NCI-H146 treated with DMSO at 0.1 percent for 48 hours (cell line): ENCODE data around the gene ASB13.

ENCODE experiments used
- DNase-seq: peaks from one replicate; lab custom pipeline; 2025; ENCODE audit not compliant: unreplicated experiment; lab: John Stamatoyannopoulos, UW

Gene ASB13

DNA sequence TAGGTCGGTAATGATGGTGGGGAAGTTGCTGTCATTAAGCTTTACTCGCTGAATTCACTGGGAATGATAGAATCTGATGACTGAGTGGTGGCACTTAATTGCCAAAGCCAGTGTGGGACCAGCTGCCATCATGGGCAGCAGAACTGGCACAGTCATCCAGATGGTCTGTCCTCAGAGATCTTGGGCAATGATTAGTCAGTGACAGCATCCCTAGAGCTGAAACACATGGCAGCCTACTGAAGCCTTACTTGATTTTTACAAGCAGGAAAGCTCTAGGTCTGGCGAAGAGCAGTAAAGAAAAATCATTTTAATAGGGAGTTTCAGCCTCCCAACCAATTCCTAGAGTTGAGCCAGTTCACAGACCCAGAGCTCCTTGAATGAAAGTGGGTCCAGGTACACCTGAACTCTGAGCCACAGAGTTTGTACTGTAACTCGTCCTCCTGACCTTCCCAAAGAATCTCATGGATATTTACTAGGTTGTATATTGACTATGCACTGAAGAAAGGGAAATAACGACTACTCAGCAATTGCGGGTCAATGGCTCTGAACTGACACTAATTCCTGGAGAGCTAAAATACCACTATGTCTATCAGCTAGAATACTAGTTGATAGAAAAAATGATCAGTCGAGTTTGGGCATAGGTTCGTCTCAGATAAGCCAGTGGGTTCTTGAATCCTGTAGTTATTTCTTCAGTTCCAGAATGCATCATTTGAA lies 4.4 kb upstream of the ASB13 start:
- DNase-seq: no peak

DNA sequence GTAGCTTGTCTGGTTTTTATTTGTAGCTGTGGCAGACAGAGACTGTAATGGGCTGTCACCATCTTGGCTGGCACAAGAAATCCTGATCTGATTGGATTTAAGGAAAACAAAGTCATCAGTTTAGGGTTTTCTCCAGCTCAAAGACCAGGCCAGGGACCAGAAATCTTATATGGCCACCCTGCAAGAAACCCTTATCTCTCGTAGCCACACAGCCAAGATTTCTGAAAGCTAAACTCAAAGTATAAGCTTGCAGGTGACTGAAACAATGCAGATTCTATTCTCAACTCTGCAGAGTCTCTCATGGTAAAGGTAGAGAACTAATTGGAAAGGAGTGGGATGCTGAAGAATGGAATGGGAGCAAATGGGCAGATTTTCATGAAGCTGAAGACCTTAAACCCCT lies 3.2 kb upstream of the ASB13 start:
- DNase-seq: no peak

DNA sequence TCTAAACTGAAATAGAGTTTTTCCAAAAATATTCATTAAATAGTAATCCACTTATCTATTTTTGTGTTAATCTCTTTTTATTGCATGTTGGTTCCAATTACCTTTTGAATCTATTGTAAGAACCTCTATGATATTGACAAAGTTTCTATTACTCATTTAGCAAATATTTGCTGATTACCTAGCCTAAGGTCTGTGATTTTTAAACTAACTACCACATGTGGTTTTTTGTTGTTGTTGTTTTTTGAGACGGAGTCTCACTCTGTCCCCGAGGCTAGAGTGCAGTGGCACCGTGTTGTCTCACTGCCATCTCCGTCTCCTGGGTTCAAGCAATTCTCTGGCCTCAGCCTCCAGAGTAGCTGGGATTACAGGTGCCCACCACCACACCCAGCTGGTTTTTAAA lies 2.0 kb upstream of the ASB13 start:
- DNase-seq: peak; percentile 20

DNA sequence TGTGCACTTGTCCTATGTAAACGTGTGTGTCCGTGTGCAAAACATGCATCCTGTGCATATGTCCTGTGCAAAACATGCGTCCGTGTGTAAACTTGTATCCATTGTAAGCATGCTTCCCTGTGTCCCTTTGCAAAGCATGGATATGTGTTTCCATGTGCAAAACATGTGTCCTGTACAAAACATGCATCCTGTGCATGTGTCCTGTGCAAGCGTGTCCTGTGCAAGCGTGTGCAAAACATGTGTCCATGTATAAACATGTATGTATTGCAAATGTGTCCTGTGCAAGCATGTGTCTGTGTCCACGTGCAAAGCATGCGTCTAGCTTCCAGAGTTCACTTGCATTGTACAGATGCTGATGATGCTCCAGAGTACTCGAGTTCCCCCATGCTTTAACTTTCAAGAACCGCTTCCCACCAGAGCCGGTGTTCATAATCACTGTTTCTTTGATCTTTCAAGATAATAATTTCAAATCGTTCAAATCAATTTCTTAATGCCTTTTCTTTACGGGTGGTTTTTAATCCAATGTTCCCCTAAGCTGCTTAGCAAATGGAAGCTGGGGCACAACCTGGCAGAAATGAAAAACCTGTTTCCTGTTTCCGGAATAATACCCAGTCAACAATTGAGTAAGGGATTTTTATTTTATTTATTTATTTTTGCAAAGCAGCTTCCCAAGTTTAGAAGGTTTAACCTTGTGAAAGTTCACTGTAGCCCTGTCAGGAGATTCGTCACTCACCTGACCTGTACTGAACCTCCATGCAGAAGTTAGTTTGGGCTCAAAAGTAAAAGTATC lies 641 bp upstream of the ASB13 start:
- DNase-seq: no peak

DNA sequence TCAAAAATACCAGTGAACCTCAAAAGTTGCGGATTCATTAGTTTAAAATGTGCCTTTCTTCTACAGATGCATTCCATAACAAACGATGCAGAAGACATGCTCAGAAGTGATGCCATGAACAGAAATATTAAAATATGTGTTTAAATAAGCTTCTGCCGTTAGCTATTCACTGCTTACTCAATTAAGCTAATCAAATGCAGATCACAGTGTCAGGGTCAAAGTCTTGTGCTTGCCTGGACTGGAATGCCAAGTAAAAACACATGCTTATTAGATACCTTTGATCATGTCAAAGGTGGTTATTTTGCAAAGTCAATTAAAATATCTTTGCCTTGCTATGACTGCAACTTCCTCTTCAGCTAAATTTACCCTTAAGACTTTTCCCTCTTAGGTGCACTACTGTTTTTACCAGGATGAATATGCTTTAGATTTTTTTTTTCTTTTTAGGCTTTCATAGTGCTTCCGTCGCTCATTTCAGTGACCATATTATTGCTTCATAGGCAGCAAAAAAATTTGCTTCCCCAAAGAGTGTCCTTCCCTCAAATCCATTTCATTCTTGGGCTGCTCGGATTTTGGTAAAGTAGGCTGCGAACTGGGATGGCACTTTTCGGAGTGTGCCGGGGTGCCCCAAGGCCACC lies 905 bp downstream of the ASB13 start:
- no peak for DNase-seq

DNA sequence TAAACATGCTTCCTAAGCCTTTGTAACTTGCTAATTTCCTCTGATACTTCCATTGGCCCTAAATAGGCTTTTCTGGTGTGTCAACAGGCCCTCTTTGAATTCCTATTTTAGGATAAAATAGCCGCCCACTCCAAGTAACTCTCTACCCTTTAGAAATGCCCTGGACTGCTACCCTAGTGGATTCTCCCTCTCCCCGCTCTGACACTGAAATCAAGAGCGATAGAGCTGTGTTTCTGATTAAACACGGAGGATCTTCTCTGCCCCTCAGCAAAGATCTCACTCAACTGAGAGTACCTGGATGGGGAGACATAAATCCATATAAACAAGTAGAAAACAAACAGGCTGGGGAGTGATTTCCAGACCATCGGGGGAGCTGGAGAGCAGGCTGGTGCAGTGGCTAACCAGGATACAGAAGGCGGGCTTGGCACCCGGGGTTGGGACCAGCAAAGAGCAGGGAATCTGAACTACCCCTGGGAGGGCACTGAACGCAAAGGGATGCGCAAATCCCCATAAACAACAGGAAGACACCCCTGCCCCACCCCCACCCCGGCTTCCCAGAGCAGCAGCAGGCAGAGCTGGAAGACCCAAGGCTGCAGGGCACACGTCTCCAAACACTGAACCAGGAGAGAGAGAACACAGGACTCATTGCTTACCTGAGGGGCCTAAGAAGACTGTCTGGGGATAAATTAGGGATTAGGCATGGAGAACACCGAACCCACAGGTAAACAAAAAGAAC lies 2.5 kb downstream of the ASB13 start:
- no peak for DNase-seq

DNA sequence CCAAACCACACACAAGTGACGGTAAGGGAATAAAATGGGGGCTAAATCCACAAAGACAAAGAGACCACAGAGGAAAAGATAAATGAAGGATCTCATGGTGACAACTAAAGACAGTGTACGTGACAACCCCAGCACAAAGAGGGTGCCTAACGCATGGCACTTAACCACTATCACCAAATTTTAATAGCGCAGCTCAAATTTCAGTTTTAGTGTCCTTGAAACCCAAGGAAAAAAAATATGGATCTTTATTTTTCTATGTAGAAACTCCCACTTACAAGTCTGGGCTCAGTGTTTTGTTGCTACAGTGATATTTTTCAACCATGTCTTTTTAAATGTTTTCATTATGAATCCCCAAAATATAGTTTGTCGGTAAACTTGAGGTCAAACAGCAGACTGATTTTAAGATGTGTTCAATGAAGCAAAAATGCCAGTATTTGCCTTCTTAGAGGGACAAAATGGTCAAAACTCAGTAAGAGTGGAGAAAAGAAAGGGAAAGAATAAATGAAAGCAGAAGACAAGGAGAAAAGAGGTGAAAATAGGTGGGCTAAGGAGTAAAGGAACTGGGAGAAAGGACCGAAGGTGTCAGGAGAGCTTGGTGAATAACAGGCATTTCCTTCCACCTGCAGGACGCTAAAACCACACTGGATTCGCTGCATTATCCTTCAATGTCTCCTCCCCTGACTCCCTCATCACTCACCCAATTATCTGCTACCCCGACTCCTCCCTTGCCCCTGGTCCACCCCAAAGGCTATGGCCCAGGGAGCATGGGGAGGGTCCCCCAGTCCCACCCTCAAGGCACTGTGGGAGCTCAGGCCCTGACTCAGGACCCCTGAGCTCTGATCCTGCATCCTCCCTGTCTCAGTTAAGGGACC lies 3.5 kb downstream of the ASB13 start:
- no peak for DNase-seq

DNA sequence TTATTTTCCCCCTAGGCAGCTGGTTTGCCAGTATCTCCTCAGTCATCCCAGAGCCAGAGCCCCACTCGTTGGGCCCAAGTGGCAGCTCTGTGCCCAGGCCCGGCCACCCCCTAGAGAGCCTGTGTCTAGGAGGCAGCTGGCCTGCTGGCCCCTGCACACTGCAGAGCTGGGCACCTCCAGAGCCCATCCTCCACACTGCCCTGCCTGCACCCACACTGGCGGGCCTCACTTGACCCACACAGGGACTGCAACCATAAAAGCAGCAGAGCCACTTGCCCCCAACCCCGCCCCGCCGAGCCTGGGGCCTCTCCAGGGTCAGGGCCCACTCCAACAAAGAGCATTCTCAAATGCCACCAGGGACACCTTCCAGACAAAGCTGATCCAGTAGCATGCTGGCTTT lies 5.4 kb downstream of the ASB13 start:
- no peak for DNase-seq

DNA sequence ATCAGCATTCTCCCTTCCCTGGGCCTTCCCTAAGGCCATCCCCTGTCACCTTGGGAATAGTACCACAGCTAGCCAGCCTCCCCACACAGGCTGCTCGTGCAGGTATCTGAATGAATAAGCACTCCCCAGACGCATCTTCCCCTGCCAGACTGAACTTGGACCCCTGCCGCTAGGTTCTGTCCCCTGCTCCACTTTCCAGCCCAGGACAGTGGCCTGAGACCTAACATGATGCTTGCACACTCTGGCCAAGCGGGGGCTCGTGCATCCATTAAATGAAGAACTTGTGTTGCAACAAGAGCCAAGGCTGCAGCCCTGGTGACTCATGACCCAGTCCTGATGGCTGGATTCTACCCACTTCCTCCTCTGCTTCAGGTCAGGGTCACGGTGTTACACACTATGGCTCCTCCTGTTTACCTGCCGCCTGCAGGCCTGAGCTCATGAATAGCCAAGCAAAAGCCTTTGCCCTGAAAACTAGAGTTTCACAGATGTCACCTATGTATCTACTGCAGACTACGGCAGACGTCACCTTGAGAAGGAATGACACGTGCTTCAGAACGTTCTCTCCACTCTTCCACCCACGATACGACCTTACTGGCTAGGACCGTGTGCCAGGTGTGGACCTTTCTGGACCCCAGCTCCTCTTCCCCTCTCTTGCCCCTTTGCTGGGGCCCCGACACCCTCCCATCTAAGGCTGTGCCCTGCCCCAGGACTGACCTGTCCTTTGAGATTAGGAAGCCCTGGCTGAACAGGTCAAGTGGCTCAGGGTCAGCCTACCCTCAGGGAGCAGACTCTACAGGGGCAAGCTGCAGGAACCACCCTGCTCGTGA lies 6.5 kb downstream of the ASB13 start:
- DNase-seq: no peak

DNA sequence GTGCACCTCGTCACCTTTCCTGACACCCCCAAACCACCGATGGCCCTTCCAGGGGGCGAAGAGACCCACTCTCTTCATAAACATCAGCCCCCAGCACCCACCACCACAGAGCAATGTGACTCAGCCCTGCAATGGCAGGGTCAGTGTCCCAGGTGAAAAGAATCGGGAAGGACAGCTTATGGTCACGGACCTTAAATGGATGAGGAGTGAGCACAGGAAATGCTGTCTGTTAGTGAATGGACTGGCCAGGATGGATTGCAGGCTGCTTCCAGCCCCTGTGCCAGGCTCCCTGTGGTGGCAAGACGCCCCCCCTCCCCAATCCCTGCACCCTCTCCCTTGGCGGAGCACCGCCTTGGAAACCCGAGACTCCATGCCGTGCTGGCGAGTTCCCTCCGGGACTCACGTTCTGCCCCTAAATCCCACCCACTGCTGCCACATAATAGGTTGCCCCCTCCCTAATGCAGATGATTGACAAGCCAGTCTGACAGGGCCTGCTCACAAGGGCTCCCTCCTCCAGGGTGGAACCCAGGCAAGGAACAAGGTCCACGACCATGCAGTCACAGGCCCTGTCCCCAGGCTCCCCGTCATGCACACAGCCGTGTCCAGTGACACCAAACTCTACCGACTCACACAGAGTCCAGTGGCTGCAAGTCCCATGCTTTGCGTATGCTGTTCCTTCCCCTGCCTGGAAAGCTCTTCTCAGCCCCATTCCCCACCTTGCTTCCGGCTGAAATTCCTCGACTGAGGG lies 7.3 kb downstream of the ASB13 start:
- no peak for DNase-seq

DNA sequence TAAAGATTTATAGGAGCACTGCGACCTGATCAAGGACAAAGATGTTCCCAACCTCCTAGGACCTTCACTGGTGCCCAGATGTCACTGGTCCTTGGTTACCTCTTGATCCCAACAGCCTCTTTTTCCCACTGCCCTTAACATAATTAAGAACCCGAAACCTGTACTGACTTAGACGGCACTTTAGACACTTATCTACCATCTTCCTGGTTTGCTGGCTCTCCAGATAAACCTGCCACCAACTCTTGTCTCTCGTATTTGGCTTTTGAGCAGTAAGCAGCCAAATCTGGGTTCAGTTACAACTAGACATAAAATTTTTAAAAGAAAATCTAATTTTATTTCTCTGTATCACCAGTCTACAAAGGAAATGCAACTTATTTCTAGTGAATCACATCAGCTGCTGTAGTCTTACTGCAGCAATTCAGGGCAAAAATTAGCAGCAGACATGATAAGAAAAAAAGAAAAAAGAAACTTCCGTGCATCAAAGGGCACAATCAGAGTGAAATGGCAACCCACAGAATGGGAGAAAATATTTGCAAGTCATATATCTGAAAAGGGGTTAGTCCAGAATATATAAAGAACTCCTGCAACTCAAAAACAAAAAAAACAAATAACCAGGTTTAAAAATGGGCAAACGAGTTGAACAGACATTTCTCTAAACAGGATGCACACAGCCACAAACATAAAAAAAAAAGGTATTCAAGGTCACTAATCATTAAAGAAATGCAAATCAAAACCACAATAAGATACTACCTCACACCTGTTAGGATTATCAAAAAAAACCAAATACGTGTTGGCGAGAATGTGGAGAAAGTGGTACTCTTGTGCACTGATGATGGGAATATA lies 9.4 kb downstream of the ASB13 start:
- no peak for DNase-seq

DNA sequence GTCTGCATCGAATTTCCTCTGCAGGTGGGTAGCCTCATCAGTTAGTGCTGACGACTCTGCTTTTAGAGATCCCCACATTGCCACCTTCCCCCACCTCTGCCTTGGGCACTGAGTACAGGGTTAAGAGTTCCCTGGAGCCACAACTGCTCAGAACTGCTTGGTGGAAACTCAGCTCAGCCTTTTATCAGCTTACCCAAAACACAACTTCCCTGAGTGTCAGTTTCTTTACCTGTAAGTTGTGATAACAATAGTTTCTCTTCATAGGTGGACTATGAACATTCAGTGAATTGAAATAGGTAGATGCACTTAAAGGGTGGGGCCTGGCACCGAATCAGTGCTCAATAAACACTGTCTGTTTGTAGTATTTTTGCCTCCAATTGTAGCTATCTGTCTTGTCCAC lies 11.3 kb downstream of the ASB13 start:
- DNase-seq: no peak

DNA sequence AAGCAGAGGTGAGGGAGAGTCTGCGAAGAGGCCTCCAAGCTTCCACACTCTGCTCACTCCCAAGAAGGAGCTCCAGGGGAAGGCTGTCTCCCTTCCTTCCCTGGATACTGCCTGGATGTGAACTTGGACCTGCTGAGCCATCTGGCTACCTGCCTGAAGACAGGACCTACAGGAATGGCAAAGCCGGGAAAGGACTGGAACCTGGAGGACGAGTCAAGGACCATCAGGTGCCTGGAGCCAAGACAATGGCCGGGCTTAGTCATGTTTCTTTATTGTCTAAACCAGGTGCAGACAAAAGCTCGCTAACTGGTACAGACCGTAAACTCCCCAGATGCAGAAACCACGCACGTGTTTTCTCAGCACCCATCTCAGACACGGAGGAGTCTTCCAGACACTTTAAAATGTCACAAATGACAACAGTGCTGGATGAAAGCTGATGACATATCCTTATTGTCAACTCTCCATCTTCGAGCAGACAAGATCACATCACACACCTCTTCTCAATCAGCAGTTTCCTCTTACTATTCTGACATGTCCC lies 12.1 kb downstream of the ASB13 start:
- no peak for DNase-seq

DNA sequence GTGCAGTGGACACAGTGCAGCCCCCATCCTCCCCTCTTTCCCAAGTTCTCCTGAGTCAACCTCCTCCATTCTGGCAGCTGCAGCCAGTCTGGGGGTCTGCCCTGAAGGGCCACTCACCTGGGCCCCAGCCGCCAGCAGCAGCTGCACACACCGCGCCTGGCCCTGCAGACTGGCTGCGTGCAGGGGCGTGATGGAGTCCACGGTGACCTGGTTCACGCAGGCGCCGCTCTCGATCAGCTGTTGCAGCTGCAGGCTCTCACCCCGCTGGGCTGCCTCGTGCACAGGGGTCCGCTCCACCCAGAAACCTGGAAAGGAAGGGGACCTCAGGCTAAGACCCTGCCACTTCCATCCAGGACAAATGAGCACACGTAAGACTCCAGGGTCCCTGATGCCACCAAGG lies 13.6 kb downstream of the ASB13 start:
- DNase-seq: no peak

DNA sequence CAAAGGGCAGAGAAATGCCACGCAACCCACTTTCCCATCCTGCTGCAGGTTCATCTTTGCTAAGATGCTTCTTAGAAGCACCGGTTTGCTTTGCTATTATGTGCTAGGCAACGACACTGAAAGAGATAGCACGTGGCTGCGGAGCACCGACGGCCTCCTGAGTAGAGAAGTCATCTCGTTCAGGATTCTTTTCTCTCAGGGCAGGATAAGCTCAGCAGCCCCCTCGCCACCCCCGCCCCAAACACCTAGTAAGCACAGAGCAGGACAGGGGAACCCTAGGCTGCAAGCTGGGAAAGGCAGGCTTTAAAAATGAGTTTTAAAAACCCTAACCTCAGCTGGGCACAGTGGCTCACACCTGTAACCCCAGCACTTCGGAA lies 15.0 kb downstream of the ASB13 start:
- no peak for DNase-seq

DNA sequence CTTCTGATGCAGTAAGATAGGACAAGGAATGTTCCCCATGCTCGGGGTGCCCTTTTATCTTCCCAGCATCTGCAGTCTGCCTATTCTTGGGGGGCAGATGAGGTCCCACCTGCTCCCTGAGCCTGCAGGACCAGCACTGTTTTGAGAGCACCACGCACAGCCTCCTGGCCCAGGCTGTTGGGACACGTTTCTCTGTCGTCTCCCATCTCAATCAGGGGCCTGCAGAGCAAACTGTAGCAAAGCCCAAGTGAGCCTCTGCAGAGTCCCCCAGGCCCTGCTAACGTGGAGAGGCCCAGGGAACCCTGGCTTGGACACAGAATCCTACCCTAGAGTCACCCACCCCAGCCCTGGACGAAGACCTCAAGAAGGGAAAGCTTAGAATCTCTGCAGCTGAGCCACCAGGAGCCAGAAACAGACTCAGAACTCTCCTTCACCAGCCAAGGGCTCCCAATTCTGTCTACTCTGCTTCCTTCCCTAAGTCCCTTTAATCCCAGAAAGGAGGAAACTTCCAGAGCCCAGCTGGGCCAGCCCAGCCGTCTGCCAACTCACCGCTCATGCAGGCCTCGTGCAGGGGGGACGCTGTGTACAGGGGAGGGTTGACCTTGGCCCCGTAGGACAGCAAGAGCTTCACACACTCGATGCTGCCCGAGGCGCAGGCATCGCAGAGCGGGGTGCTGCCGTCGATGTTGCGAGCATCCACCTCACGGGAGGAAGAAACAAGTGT lies 15.6 kb downstream of the ASB13 start:
- no peak for DNase-seq

DNA sequence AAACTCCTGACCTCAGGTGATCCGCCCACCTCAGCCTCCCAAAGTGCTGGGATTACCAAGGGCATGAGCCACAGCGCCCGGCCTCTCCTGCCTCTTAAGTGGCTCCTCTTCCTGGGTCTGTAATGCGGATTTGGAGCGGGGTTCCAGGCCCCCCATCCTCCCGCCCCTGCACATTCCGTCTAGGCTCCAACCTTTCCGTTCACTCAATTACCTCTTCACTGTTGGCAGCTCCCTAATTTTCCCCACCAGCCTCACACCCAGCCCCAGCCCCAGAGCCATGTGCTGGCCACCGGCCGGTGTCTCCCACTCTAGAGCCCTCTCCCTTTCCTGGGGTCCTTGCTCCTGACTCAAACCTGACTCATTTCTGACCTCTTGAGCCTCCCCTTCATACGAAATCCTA lies 16.6 kb downstream of the ASB13 start:
- DNase-seq: no peak
